ENCODE results near the gene SEC23IP.
A peak's percentile ranks its signal among the peaks of the same experiment; 100 is the strongest.
"Not testable (repeated sequence)": the region's sequence is repeated elsewhere in the genome, so short reads cannot be mapped to it uniquely, and the experiment has no call there.

Gene SEC23IP

DNA sequence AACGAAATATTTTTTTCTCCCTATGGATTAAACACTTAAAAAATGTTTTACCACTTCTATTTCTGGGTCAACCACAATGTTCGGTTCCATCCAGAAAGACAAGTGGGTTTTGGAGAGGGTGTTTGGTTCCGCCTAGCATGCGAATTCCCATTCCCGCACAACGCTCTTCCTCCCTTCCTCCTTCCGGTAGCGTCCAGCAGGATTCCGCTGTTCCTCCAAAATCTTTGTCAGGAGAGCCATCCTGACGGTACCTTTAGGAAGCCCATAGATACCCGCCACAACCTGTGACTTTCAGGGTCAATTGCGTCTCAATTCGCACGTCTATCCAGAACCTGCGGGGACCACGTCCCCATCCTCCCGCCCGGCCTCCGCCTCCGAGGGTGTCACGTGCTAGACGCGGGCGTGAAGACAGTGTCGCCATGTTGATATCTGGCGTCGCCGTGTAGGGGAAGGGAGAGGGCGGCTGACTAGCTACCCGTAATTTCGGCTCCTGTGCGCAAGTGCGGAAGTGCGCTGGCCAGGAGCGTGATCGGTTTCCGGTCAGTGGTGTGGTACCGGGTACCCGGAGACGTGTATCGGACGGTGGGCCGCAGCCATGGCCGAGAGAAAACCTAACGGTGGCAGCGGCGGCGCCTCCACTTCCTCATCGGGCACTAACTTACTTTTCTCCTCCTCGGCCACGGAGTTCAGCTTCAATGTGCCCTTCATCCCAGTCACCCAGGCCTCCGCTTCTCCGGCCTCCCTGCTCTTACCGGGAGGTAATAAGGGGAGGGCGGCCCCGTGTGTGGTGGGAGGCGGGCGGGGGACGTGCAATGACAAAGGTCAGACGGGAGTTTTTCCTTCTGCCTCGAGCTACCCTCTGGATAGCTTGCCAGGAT is at the start of gene SEC23IP:
Gene SEC23IP (plus strand): TSS at position 543 of the 878 bp plus-strand sequence. CDS start 53 bp downstream, at position 596.
- peak; percentile 67 to 81 (median 78) for DNase-seq (ENCODE audit: low read depth in 3 of 3, low spot score in 1 of 3)

DNA sequence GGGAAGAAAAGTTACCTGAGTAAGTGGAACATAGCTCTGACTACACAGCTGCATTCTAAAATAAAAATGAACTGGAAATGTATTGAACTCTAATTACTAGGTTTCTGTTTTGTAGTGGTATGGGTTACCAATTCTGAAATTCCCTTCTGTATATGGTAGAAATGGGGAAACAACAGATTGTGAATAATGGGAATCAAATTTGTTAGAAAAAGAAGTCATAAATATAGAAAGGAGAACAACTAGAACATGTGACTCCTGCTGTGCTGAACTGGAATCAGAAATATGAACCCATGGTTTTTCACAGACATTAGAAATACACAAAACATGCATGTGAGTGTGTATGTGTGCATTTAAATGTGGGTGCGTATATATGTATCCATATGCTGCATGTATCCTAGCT is 46.9 kb upstream of the SEC23IP start:
- DNase-seq (ENCODE audit: low read depth in 3 of 3, low spot score in 1 of 3), result no peak

GRCh38 chr10:119849031-119849789 is 43.3 kb upstream of the SEC23IP start:
- DNase-seq (ENCODE audit: low read depth in 3 of 3, low spot score in 1 of 3), result no peak

DNA sequence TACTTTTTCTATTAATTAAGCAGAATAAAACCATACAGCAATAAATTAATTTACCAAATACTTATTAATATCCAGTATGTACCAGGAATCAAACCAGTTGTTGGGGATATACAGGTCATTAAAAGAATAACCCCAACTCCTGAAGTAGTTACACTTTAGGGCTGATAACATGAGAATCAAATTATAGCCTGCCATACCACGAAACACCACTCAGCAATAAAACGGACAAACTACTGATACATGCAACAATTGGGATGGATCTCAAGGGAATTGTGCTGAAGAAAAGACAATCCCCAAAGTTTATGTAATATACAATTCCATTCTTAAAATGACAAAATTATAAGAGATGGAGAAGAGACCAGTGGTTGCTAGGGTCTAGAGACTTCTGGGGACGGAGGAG is 42.6 kb upstream of the SEC23IP start:
- DNase-seq (ENCODE audit: low read depth in 3 of 3, low spot score in 1 of 3), result no peak

- no peak for DNase-seq (ENCODE audit: low read depth in 3 of 3, low spot score in 1 of 3)
Measured at GRCh38 chr10:119852277-119852676, 40.3 kb upstream of the SEC23IP start.

DNA sequence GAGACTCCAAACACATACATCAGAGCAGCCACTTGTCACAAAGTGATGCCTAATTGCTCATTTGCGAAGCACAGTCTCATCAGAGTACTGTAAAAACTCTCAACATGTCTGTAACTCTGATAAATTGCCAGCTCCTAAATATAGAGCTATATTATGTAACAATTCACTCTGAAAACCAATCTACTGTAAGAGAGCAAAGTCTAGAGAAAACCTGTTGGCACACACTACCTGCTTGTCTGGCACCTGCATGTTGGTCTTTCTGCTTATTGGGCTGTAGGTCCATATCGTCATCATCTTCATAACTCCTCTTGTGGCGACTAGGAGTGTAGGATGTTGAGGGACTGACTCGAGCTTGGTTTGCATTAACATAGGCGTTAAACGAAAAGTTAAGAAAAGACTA is 39.7 kb upstream of the SEC23IP start:
- DNase-seq (ENCODE audit: low read depth in 3 of 3, low spot score in 1 of 3), result no peak

DNA sequence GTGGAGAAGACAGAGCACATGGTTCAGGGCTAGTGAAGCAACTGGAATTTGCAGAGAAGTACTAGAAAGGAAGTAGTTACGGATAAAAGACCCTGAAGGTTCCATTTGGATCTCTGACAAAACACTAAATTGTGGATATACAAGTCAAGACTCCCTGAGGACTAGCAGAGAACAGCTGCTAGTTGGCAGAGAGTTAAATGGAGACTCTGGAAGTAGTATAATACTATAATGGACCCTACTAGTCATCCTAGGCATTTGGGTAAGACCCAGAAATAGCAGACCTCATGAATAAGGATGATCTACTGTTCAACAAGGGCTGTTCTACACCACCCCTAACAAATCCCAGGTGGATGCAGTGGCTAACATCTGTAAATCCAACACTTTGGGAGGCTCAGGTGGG is 39.0 kb upstream of the SEC23IP start:
- DNase-seq (ENCODE audit: low read depth in 3 of 3, low spot score in 1 of 3), result no peak

DNA sequence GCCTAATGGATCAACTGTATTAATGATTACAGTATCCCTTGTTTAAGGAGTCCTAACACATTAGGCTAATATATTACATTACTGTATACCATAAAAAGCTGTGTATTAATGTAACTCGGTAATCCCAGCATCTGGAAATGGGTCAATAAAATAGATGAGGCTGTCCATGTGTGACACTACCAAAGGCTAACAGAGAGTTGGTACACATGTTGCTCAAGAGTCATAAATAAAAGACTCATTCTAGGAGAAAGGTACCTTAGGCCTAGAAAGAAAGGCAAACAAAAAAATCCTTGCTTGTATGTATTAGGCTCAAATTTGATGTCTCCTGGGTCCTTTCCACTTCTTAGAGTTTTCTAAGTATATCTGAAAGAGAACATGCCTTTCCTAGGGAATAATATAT is 34.5 kb upstream of the SEC23IP start:
- no peak for DNase-seq (ENCODE audit: low read depth in 3 of 3, low spot score in 1 of 3)

GRCh38 chr10:119859420-119860258 is 32.9 kb upstream of the SEC23IP start:
- no peak for DNase-seq (ENCODE audit: low read depth in 3 of 3, low spot score in 1 of 3)

DNA sequence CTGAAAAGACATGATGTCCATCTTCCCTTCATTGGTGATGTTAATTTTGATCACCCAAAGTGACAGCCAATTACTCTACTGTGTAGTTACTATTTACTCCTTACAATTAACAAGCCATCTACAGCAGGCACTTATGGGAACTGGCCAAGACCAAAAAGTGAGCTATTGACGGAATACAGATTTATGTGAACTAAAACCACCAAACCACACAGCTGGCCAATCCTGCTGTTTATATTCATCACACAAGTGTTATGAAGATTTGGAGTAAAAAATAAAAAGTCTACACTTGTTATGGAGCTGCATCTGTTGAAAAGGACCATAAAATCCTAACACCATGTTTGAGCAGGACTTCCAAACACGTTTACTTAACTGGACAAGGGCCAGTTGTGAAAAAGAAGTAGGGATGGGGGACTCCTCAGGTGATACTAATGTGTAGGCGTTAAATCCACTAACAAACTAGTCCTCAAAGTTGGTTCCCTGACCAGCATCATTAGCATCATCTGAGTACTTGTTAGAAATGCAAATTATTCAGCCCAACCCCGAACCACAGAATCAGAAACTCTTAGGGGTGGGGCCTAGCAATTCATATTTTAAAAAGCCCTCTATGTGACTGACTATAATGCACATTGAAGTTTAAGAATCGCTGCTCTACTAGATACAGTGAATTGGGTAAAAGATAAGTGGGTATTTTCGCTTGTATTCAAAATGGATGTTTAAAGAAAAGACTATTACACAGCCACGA is 31.5 kb upstream of the SEC23IP start:
- DNase-seq (ENCODE audit: low read depth in 3 of 3, low spot score in 1 of 3), result no peak

GRCh38 chr10:119862524-119862923 is 30.0 kb upstream of the SEC23IP start:
- DNase-seq (ENCODE audit: low read depth in 3 of 3, low spot score in 1 of 3), result no peak

DNA sequence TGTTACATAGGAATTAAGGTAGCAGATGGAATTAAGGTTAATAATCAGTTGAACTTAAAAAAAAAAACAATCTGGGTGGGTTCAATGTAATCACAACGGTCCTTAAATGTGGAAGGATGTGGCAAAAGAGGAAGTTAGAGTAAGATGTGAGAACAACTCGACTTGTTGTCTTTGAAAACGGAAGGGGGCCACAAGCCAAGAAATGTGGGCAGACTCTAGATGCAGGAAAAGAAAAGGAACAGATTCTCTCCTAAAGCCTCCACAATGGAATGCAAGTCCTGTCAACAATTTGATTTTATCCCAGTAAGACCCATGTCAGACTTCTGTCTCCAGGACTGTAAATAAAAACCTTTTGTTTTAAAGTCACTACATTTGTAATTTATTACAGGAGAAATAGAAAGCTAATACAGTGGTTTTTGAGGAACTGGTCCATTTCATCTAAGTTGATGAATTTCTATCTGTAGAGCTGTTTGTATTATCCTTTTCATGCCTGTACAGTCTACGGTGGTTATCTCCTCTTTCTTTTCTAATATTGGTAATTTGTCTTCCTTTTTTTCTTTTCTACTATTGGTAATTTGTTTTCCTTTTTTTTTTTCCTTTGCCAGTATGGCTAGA is 28.5 kb upstream of the SEC23IP start:
- DNase-seq (ENCODE audit: low read depth in 3 of 3, low spot score in 1 of 3), result no peak

DNA sequence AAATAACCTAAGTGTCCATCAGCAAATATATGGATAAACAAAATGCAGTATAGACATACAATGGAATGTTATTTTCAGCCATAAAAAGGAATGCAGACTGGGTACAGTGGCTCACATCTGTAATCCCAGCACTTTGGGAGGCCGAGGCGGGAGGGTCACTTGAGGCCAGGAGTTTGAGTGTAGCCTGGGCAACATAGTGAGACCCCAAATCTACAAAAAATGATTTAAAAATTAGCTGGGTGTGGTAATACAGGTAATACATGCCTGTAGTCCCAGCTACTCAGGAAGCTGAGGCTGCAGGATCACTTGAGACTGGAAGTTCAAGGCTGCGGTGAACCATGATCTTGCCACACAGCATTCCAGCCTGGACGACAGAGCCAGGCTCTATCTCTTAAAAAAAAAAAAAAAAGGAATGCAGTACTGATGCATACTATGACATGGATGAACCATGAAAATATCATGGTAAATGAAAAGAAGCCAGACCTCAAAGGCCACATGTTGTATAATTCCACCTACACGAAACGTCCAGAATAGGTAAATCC is 26.8 kb upstream of the SEC23IP start:
- no peak for DNase-seq (ENCODE audit: low read depth in 3 of 3, low spot score in 1 of 3)

DNA sequence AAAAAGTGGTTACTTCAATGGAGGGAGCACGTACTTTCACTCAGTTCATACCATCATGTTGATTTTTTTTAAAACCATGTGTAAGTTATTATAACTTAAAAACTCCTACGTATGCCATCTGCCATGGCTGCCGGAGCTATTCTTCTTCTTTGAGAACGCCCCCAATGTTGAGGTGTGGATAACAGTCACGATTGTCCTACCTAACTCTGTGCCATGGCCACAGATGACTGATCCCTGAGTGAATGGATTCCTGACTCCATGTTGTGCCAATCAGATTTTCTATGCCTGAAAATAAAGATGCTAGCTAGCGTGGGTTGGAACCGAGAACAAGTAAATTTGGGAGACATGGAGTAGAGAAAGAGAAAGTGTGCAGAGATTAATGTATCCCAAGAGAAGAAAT is 25.2 kb upstream of the SEC23IP start:
- no peak for DNase-seq (ENCODE audit: low read depth in 3 of 3, low spot score in 1 of 3)

DNA sequence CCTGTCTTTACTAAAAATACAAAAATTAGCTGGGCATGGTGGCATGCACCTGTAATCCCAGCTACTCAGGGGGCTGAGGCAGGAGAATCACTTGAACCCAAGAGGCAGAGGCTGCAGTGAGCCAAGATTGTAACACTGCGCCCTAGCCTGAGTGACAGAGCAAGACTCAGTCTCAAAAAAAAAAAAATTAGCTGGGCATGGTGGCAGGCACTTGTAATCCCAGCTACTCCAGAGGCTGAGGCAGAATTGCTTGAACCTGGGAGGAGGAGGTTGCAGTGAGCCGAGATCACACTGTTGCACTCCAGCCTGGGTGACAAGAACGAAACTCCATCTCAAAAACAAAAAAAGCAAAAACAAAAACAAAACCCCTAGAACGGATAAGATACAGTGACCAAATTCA is 23.1 kb upstream of the SEC23IP start:
- DNase-seq (ENCODE audit: low read depth in 3 of 3, low spot score in 1 of 3), result not testable (repeated sequence)

DNA sequence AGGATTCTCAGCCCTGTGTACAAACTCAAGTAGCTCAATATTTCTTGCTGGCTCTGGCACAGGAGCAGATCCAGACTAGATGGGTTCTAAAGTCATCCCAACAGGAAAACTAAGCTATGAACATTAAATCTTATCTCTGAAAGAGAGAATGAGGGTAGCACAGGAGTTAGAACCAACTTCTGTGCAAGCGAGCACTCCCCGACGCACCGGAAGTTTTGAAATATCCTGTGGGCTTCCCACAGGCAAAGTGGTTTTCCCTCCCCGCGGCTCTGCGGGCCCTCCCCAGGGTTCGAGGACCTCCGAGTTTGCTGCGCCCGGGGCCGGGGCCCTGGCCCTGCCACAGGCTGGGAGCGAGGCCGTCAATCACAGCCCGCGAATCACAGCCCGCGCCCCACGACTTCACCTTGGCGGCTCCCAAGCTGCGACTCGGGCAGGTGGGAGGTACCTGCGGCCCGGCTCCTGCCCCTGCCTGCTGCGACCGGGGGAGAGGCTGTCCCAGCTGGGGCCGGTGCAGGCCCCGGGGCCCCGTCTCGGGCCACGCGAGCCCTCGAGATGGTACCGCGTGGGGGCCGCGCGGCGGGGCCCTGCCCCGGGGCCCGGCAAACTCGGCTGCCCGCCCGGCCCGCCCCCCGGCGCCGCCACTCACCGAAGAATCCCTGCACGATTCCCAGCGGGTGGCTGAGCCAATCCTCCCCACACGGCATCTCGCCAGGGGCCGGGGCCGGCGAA is 20.5 kb upstream of the SEC23IP start:
- DNase-seq (ENCODE audit: low read depth in 3 of 3, low spot score in 1 of 3), result peak; percentile 6 to 39 (median 13)

GRCh38 chr10:119872610-119872859 is 20.0 kb upstream of the SEC23IP start, which contains the start of gene MCMBP:
Gene MCMBP, minus strand, starts transcription at chr10:119872843. Its CDS starts 259 bp downstream, at chr10:119872584.
- DNase-seq (ENCODE audit: low read depth in 3 of 3, low spot score in 1 of 3), result no peak

DNA sequence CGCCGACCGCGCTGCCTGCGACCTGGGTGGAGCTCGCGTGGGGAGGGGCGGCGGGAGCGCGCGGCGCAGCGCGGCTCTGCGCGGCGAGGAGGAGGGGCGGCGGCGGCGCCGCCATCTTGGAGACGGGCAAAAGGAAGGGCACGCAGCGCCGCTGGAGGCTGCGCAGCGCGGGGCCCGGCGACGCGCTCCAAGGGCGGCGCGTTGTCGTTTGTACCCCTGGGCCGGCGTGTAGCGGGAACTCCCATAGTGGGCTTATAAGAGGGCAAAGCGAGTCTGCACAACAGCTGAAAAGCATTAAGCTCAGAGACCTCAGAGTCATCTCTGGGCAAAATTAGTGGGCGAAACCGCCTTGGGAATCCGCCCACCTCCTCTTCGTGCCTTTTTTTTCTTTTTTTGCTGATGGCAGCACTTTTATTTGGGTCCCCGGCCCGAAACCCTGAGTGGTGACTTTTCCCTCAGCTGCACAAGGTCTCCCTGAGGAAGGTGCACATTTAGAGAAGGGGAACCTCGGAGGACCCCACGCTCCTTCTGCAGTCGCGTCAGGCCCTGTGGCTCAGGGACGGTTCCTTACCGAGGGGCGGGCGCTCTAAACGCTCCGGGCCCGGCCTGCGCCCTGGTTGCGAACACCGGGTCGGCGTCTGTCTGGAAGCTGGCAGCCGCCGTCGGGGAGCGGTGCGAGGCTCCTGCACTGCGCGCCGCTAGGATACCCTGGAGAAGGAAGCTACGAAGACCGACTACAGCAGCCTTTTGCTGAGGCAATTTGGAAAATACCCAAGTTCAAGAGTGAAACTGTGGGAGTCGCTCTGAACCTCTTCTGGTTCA is 19.5 kb upstream of the SEC23IP start:
- peak; percentile 60 to 82 (median 80) for DNase-seq (ENCODE audit: low read depth in 3 of 3, low spot score in 1 of 3)

GRCh38 chr10:119878524-119878923 is 14.0 kb upstream of the SEC23IP start:
- no peak for DNase-seq (ENCODE audit: low read depth in 3 of 3, low spot score in 1 of 3)

Data from stimulated activated CD4-positive, alpha-beta T cell treated with anti-CD3 and anti-CD28 coated beads, TNF-alpha, amount 100 ng/mL, for 1 hour (primary cell).